IMR-90 (cell line): ENCODE data around the gene CERK. TPM values are rescaled to one million over a fixed set of nuclear protein-coding genes. Genes with fewer than 3 reads are reported as not detected.

Source experiments
- ATAC-seq: fragments of 200-7000 bp; cut with Tn5 transposase; 2 replicates; pipeline ENCODE4 v1.9.1; 2020; ENCODE audit warnings: low read depth, mild to moderate bottlenecking, moderate library complexity
- BruUV-seq: library from RNA; stranded (reverse); fragments of 400-500 nt; replicated peaks from 2 replicates; lab custom pipeline; 2021; lab: Mats Ljungman, UMichigan
- CTCF ChIA-PET: fragments of 300-600 bp; formaldehyde crosslinking; extraction: SDS; loops from one replicate; lab custom pipeline; 2021; ENCODE audit warnings: antibody characterized with exemption; lab: Yijun Ruan, JAX
- POLR2A ChIA-PET: fragments of 300-600 bp; sonication (Branson Sonifier 250); formaldehyde crosslinking; loops from one replicate; lab custom pipeline; 2022; ENCODE audit warnings: antibody characterized with exemption; ENCODE audit not compliant: unreplicated experiment; lab: Charles Lee
- DNase-seq: peaks from one replicate; pipeline ENCODE4 v3.0.0; 2013
- H2AFZ ChIP-seq: replicated peaks from 2 replicates; pipeline ENCODE3; 2013; ENCODE audit warnings: low read length, mild to moderate bottlenecking; ENCODE audit not compliant: poor library complexity
- H2AK5ac ChIP-seq: 2 replicates; pipeline ENCODE4 v1.6.1; 2013; ENCODE audit warnings: low read depth, low read length, inconsistent platforms
- H2AK9ac ChIP-seq: replicated peaks from 2 replicates; pipeline ENCODE3; 2013; ENCODE audit warnings: mild to moderate bottlenecking, low read depth, low read length, moderate library complexity; ENCODE audit not compliant: poor library complexity
- H2BK120ac ChIP-seq: 2 replicates; pipeline ENCODE4 v1.6.1; 2013; ENCODE audit warnings: low read depth, low read length, inconsistent platforms
- H2BK15ac ChIP-seq: 3 replicates; pipeline ENCODE4 v1.6.1; 2013; ENCODE audit warnings: low read depth, low read length, inconsistent platforms
- H2BK20ac ChIP-seq: 2 replicates; pipeline ENCODE4 v1.6.1; 2013; ENCODE audit warnings: low read depth, mild to moderate bottlenecking, inconsistent platforms, low read length, moderate library complexity
- H2BK5ac ChIP-seq: 2 replicates; pipeline ENCODE4 v1.6.1; 2013; ENCODE audit warnings: mild to moderate bottlenecking, low read depth, low read length, inconsistent platforms; ENCODE audit not compliant: poor library complexity, severe bottlenecking
- H3K14ac ChIP-seq: replicated peaks from 2 replicates; pipeline ENCODE4 v1.6.1; 2013; ENCODE audit warnings: low read depth, low read length, inconsistent platforms
- H3K18ac ChIP-seq: 2 replicates; pipeline ENCODE4 v1.6.1; 2013; ENCODE audit warnings: low read depth, low read length, control low read depth
- H3K23ac ChIP-seq: 2 replicates; pipeline ENCODE4 v1.6.1; 2013; ENCODE audit warnings: low read depth, low read length, inconsistent platforms
- H3K27ac ChIP-seq: 2 replicates; pipeline ENCODE4 v1.5.1; 2013; ENCODE audit warnings: mild to moderate bottlenecking, control low read depth, low read length; ENCODE audit not compliant: insufficient read depth
- H3K27me3 ChIP-seq: 2 replicates; pipeline ENCODE4 v1.6.1; 2013; ENCODE audit warnings: low read length; ENCODE audit not compliant: control insufficient read depth, insufficient read depth
- H3K36me3 ChIP-seq: 2 replicates; pipeline ENCODE4 v1.6.1; 2013; ENCODE audit warnings: low read length, mixed read lengths; ENCODE audit not compliant: control insufficient read depth, insufficient read depth
- H3K4ac ChIP-seq: 2 replicates; pipeline ENCODE4 v1.6.1; 2013; ENCODE audit warnings: low read depth, low read length, inconsistent platforms
- H3K4me1 ChIP-seq: 2 replicates; pipeline ENCODE4 v1.6.1; 2013; ENCODE audit warnings: low read length, mixed read lengths; ENCODE audit not compliant: control insufficient read depth, insufficient read depth
- H3K4me2 ChIP-seq: 2 replicates; pipeline ENCODE4 v1.6.1; 2013; ENCODE audit warnings: low read depth, mild to moderate bottlenecking, control low read depth, low read length, moderate library complexity
- H3K4me3 ChIP-seq: 2 replicates; pipeline ENCODE4 v1.5.1; 2013; ENCODE audit warnings: low read depth, mild to moderate bottlenecking, control low read depth, low read length, moderate library complexity; ENCODE audit not compliant: insufficient read depth
- H3K56ac ChIP-seq: 2 replicates; pipeline ENCODE4 v1.6.1; 2013; ENCODE audit warnings: low read length, inconsistent platforms; ENCODE audit not compliant: insufficient read depth; ENCODE audit errors: extremely low read depth
- H3K79me1 ChIP-seq, 2 experiments: 2 replicates each; pipeline ENCODE4 v1.6.1; 2013; ENCODE audit warnings: low read length in 2 of 2, inconsistent platforms in 1 of 2, low read depth in 1 of 2
- H3K9ac ChIP-seq: 2 replicates; pipeline ENCODE4 v1.6.1; 2013; ENCODE audit warnings: low read depth, low read length, control low read depth
- H3K9me1 ChIP-seq: 2 replicates; pipeline ENCODE4 v1.6.1; 2013; ENCODE audit warnings: low read length, inconsistent platforms; ENCODE audit not compliant: insufficient read depth
- H3K9me3 ChIP-seq: 2 replicates; pipeline ENCODE4 v1.6.1; 2013; ENCODE audit warnings: low read length; ENCODE audit not compliant: control insufficient read depth, insufficient read depth
- H4K20me1 ChIP-seq: 2 replicates; pipeline ENCODE4 v1.6.1; 2013; ENCODE audit warnings: low read length, inconsistent platforms; ENCODE audit not compliant: insufficient read depth
- H4K5ac ChIP-seq: 2 replicates; pipeline ENCODE4 v1.6.1; 2013; ENCODE audit warnings: mild to moderate bottlenecking, low read depth, low read length, control low read depth
- H4K8ac ChIP-seq, 2 experiments: 2 replicates each; pipeline ENCODE4 v1.6.1; 2013; ENCODE audit warnings: low read depth in 2 of 2, low read length in 2 of 2, control low read depth in 1 of 2, inconsistent platforms in 1 of 2
- H4K91ac ChIP-seq: 2 replicates; pipeline ENCODE4 v1.6.1; 2013; ENCODE audit warnings: low read depth, low read length, inconsistent platforms; ENCODE audit not compliant: insufficient read depth
- BHLHE40 ChIP-seq: fragments of 150-350 bp; IDR thresholded peaks from 2 replicates; pipeline ENCODE4 v1.6.1; 2016; ENCODE audit warnings: mild to moderate bottlenecking, low read depth, low read length
- CEBPB ChIP-seq: IDR thresholded peaks from 2 replicates; pipeline ENCODE4 v1.6.1; 2012; ENCODE audit warnings: low read depth, low read length, improper control_type of control experiment
- CHD1 ChIP-seq: IDR thresholded peaks from 2 replicates; pipeline ENCODE4 v1.6.1; 2012; ENCODE audit warnings: low read depth, low read length, improper control_type of control experiment
- CTCF ChIP-seq: conservative IDR thresholded peaks from 2 replicates; pipeline ENCODE4 v1.5.1; 2012; ENCODE audit warnings: mild to moderate bottlenecking, low read depth, low read length, improper control_type of control experiment
- MAFK ChIP-seq: IDR thresholded peaks from 2 replicates; pipeline ENCODE4 v1.6.1; 2012; ENCODE audit warnings: low read depth, low read length, improper control_type of control experiment
- MAZ ChIP-seq: IDR thresholded peaks from 2 replicates; pipeline ENCODE4 v1.6.1; 2012; ENCODE audit warnings: low read depth, mild to moderate bottlenecking, low read length, improper control_type of control experiment, moderate library complexity, borderline replicate concordance
- MXI1 ChIP-seq: IDR thresholded peaks from 2 replicates; pipeline ENCODE4 v1.6.1; 2012; ENCODE audit warnings: low read depth, mild to moderate bottlenecking, low read length, moderate library complexity, borderline replicate concordance
- NFE2L2 ChIP-seq: fragments of 150-350 bp; IDR thresholded peaks from 2 replicates; pipeline ENCODE4 v1.6.1; 2016; ENCODE audit warnings: low read depth, mild to moderate bottlenecking, low read length
- POLR2A ChIP-seq: IDR thresholded peaks from 2 replicates; pipeline ENCODE4 v1.6.1; 2012; ENCODE audit warnings: mild to moderate bottlenecking, low read depth, low read length
- RAD21 ChIP-seq: IDR thresholded peaks from 2 replicates; pipeline ENCODE4 v1.6.1; 2012; ENCODE audit warnings: low read length, improper control_type of control experiment
- RCOR1 ChIP-seq: IDR thresholded peaks from 2 replicates; pipeline ENCODE4 v1.6.1; 2012; ENCODE audit warnings: mild to moderate bottlenecking, low read length, improper control_type of control experiment; ENCODE audit not compliant: insufficient replicate concordance
- RFX5 ChIP-seq: IDR thresholded peaks from 2 replicates; pipeline ENCODE4 v1.8.0; 2012; ENCODE audit warnings: low read depth, mild to moderate bottlenecking, low read length, moderate library complexity
- SMC3 ChIP-seq: fragments of 150-350 bp; IDR thresholded peaks from 2 replicates; pipeline ENCODE4 v1.6.1; 2016; ENCODE audit warnings: low read depth, mild to moderate bottlenecking, antibody characterized with exemption, low read length, moderate library complexity
- USF2 ChIP-seq: fragments of 150-350 bp; IDR thresholded peaks from 2 replicates; pipeline ENCODE4 v1.6.1; 2017; ENCODE audit warnings: mild to moderate bottlenecking, antibody characterized with exemption, low read length, low read depth
- WGBS, 2 experiments: methylation state at CpG; one replicate each; pipeline versions ENCODE4 v1.1.5 to v1.1.7; 2013; ENCODE audit warnings: missing lambda C conversion rate in 2 of 2; ENCODE audit not compliant: insufficient read length in 1 of 2; ENCODE audit errors: extremely low coverage in 2 of 2; 5-methylcytosine and 5-hydroxymethylcytosine counted together
- dilution Hi-C: fragments of 300-500 bp; cut with HindIII; formaldehyde crosslinking; loops from one replicate; pipeline ENCODE4 v1.14.3; 2018; ENCODE audit warnings: low sequenced_read_pairs; ENCODE audit not compliant: unreplicated experiment
- in situ Hi-C: fragments of 300-500 bp; cut with MboI; formaldehyde crosslinking; loops from 3 replicates; pipeline ENCODE4 v1.14.3; 2019; ENCODE audit warnings: low sequenced_read_pairs, inconsistent platforms, mixed read lengths
- intact Hi-C: fragments of 100-400 bp; cut with micrococcal nuclease; formaldehyde crosslinking; loops from 2 replicates; pipeline ENCODE4 v1.10.0; 2022
- polyA plus RNA-seq, 3 experiments: library from polyadenylated mRNA; depleted of rRNA; stranded (reverse); fragments of >200 nt; gene quantifications; 2 replicates each; pipeline ENCODE4 v1.2.3, GENCODE V29; 2012; ENCODE audit warnings: low replicate concordance in 1 of 3
- total RNA-seq: library from RNA; depleted of rRNA; stranded (reverse); fragments of >200 nt; gene quantifications from 2 replicates; pipeline ENCODE4 v1.2.3, GENCODE V29; 2012

The CERK gene
- total and polyA plus RNA-seq, 2 of the 4 experiments (the other 2 are of a cell fraction): 25.3 to 38.7 TPM

GRCh38 chr22:46752988-46753310 lies 14.9 kb upstream of the CERK start:
- CTCF ChIA-PET: no interaction called here
- dilution Hi-C loops: no loop called here
- no peak overlapping the region for H3K9ac ChIP-seq

More at GRCh38 chr22:46752988-46753310, 14.9 kb upstream of the CERK start:
- Histone ChIP-seq H4K5ac (0 out of 2 replicates have a peak overlapping the region, but pooled peaks have one; percentile 44), H3K4me1 (peaks cover 34% of the 10 kb centered on the region), H3K9me1 (peaks cover 32% of the 10 kb centered on the region), H2AK5ac (peak overlapping the region; percentile 99), H2AFZ (peak overlapping the region; percentile 33), H3K14ac (peak overlapping the region; percentile 88), H4K20me1 (no peaks in the 10 kb centered on the region), H3K27me3 (no peaks in the 10 kb centered on the region), H3K79me1 (peaks cover 0 to 11% of the 10 kb centered on the region in 2 experiments; a peak in 1 of 4 replicates), H2BK20ac (peak overlapping the region; percentile 79), H3K56ac (no peak overlapping the region), H3K36me3 (no peaks in the 10 kb centered on the region), H4K91ac (peak overlapping the region; percentile 100), H2BK120ac (peak overlapping the region; percentile 93), H3K9me3 (no peaks in the 10 kb centered on the region), H3K4me2 (no peak overlapping the region), H3K23ac (0 out of 2 replicates have a peak overlapping the region, but pooled peaks have one; percentile 43), H2BK5ac (peak overlapping the region; percentile 93), H3K4ac (peak overlapping the region; percentile 92), H2AK9ac (peak overlapping the region; percentile 98), H3K4me3 (no peak overlapping the region), H3K18ac (no peak overlapping the region), H2BK15ac (peak overlapping the region; percentile 63; the same call in 2 of the 3 replicates), H4K8ac (peak overlapping the region; percentile 96 to 99; a peak in 3 of 4 replicates), H3K27ac (peak overlapping the region; percentile 80)
- WGBS, 2 experiments: no CpG with 5 or more reads among the region's 6 CpGs
- intact Hi-C loops (no loop called here), in situ Hi-C loops (no loop called here)
- no TSS peak for BruUV-seq
- no peak for TF ChIP-seq NFE2L2
- TF ChIP-seq CTCF: no peak
- TF ChIP-seq SMC3: no peak
- TF ChIP-seq POLR2A: no peak
- no peak for TF ChIP-seq CHD1
- TF ChIP-seq MAZ: no peak
- TF ChIP-seq BHLHE40: no peak
- no peak for TF ChIP-seq MAFK
- no peak for TF ChIP-seq RFX5
- no peak for TF ChIP-seq CEBPB
- no peak for TF ChIP-seq USF2
- no peak for TF ChIP-seq MXI1
- no peak for TF ChIP-seq RAD21
- no peak for TF ChIP-seq RCOR1
- POLR2A ChIA-PET: interaction anchor here (2.0 kb wide), 1 partner anchor 10 kb away, joined by 9 read pairs; the partner anchor contains the start of gene TBC1D22A
- ATAC-seq: no peak
- DNase-seq: no peak
